ENCODE results near the gene METTL23. TPM values are rescaled to one million over a fixed set of nuclear protein-coding genes. Genes with fewer than 3 reads are reported as not detected.

METTL23 gene
- total RNA-seq, 1 donor from 2014 or later = 24.3 TPM

- Mint-ChIP-seq H3K9me3 (ENCODE audit: unreplicated experiment) (no peaks in the 10 kb centered on the region), H3K27ac (ENCODE audit: unreplicated experiment) (no peak overlapping the region)
These were observed 21.2 kb downstream of the METTL23 start for GRCh38 chr17:76747716-76748363.

GRCh38 chr17:76748657-76749056, 22.0 kb downstream of the METTL23 start:
- H3K4me3 Mint-ChIP-seq (ENCODE audit: unreplicated experiment) = no peak overlapping the region
- no peak overlapping the region for H3K27ac Mint-ChIP-seq (ENCODE audit: unreplicated experiment)
- TF ChIP-seq CTCF (IDR thresholded peaks at IDR 0.05; ENCODE audit: partially characterized antibody, unreplicated experiment) = no peak
- no peaks in the 10 kb centered on the region for H3K4me1 Mint-ChIP-seq (ENCODE audit: low read depth, unreplicated experiment)
- no peak for DNase-seq
- no peaks in the 10 kb centered on the region for H3K27me3 Mint-ChIP-seq (ENCODE audit: unreplicated experiment)
- H3K9me3 Mint-ChIP-seq (ENCODE audit: unreplicated experiment) = no peaks in the 10 kb centered on the region
- H3K36me3 Mint-ChIP-seq (ENCODE audit: unreplicated experiment) = peaks cover 10% of the 10 kb centered on the region

More at GRCh38 chr17:76747716-76748363, 21.2 kb downstream of the METTL23 start:
- Mint-ChIP-seq H3K27me3 (ENCODE audit: unreplicated experiment) (no peaks in the 10 kb centered on the region), H3K4me3 (ENCODE audit: unreplicated experiment) (no peak overlapping the region), H3K36me3 (ENCODE audit: unreplicated experiment) (peaks cover 10% of the 10 kb centered on the region), H3K4me1 (ENCODE audit: low read depth, unreplicated experiment) (no peaks in the 10 kb centered on the region)
- no peak for DNase-seq
- no peak for TF ChIP-seq CTCF (IDR thresholded peaks at IDR 0.05; ENCODE audit: partially characterized antibody, unreplicated experiment)

- Mint-ChIP-seq H3K4me3 (ENCODE audit: unreplicated experiment) (no peak overlapping the region), H3K36me3 (ENCODE audit: unreplicated experiment) (peaks cover 3% of the 10 kb centered on the region), H3K9me3 (ENCODE audit: unreplicated experiment) (no peaks in the 10 kb centered on the region), H3K27ac (ENCODE audit: unreplicated experiment) (no peak overlapping the region), H3K4me1 (ENCODE audit: low read depth, unreplicated experiment) (no peaks in the 10 kb centered on the region), H3K27me3 (ENCODE audit: unreplicated experiment) (no peaks in the 10 kb centered on the region)
- DNase-seq = no peak
- no peak for TF ChIP-seq CTCF (IDR thresholded peaks at IDR 0.05; ENCODE audit: partially characterized antibody, unreplicated experiment)
These were observed 24.9 kb downstream of the METTL23 start for GRCh38 chr17:76751416-76751993.

- no peaks in the 10 kb centered on the region for H3K9me3 Mint-ChIP-seq (ENCODE audit: unreplicated experiment)
- DNase-seq = no peak
- H3K27ac Mint-ChIP-seq (ENCODE audit: unreplicated experiment) = no peak overlapping the region
- TF ChIP-seq CTCF (IDR thresholded peaks at IDR 0.05; ENCODE audit: partially characterized antibody, unreplicated experiment) = no peak
- no peaks in the 10 kb centered on the region for H3K27me3 Mint-ChIP-seq (ENCODE audit: unreplicated experiment)
- H3K4me3 Mint-ChIP-seq (ENCODE audit: unreplicated experiment) = no peak overlapping the region
- no peaks in the 10 kb centered on the region for H3K4me1 Mint-ChIP-seq (ENCODE audit: low read depth, unreplicated experiment)
- no peaks in the 10 kb centered on the region for H3K36me3 Mint-ChIP-seq (ENCODE audit: unreplicated experiment)
These were observed 25.4 kb downstream of the METTL23 start for GRCh38 chr17:76752006-76752405.
